Measurements from ENCODE around the gene FCN2. TPM values are rescaled to one million over a fixed set of nuclear protein-coding genes. Genes with fewer than 3 reads are reported as not detected.

FCN2 gene
- not detected in 2 replicates for total RNA-seq

GRCh38 chr9:134880484-134881312 is at the start of gene FCN2:
Gene FCN2, plus strand, starts transcription at chr9:134880810. Its CDS starts 12 bp downstream, at chr9:134880822.
- intact Hi-C loops (cut with micrococcal nuclease), result no loop called here

GRCh38 chr9:134830926-134831720 is 49.5 kb upstream of the FCN2 start:
- intact Hi-C loops (cut with micrococcal nuclease), result no loop called here

- intact Hi-C loops (cut with micrococcal nuclease), result no loop called here
Observed at GRCh38 chr9:134832471-134832870, 48.1 kb upstream of the FCN2 start.

- intact Hi-C loops (cut with micrococcal nuclease), result no loop called here
Observed at GRCh38 chr9:134833294-134833880, 47.2 kb upstream of the FCN2 start.

- intact Hi-C loops (cut with micrococcal nuclease), result no loop called here
Observed at GRCh38 chr9:134834217-134834956, 46.2 kb upstream of the FCN2 start.

GRCh38 chr9:134834957-134835419 is 45.6 kb upstream of the FCN2 start:
- intact Hi-C loops (cut with micrococcal nuclease), result no loop called here

GRCh38 chr9:134835448-134835847 is 45.2 kb upstream of the FCN2 start:
- intact Hi-C loops (cut with micrococcal nuclease), result no loop called here

- intact Hi-C loops (cut with micrococcal nuclease), result no loop called here
Observed at GRCh38 chr9:134835987-134836386, 44.6 kb upstream of the FCN2 start.

- intact Hi-C loops (cut with micrococcal nuclease), result no loop called here
Observed at GRCh38 chr9:134836406-134836970, 44.1 kb upstream of the FCN2 start.

GRCh38 chr9:134837529-134837928 is 43.1 kb upstream of the FCN2 start:
- intact Hi-C loops (cut with micrococcal nuclease), result no loop called here

GRCh38 chr9:134838651-134839454 is 41.8 kb upstream of the FCN2 start:
- intact Hi-C loops (cut with micrococcal nuclease), result no loop called here

- intact Hi-C loops (cut with micrococcal nuclease), result no loop called here
Observed at GRCh38 chr9:134839455-134840125, 41.0 kb upstream of the FCN2 start.

GRCh38 chr9:134840511-134840910 is 40.1 kb upstream of the FCN2 start:
- intact Hi-C loops (cut with micrococcal nuclease), result no loop called here

- intact Hi-C loops (cut with micrococcal nuclease), result no loop called here
Observed at GRCh38 chr9:134841180-134841904, 39.3 kb upstream of the FCN2 start.

GRCh38 chr9:134842321-134842720 is 38.3 kb upstream of the FCN2 start:
- intact Hi-C loops (cut with micrococcal nuclease), result no loop called here

- intact Hi-C loops (cut with micrococcal nuclease), result no loop called here
Observed at GRCh38 chr9:134843740-134844139, 36.9 kb upstream of the FCN2 start.

GRCh38 chr9:134844821-134845220 is 35.8 kb upstream of the FCN2 start:
- intact Hi-C loops (cut with micrococcal nuclease), result no loop called here

GRCh38 chr9:134846187-134846586 is 34.4 kb upstream of the FCN2 start:
- intact Hi-C loops (cut with micrococcal nuclease), result no loop called here

GRCh38 chr9:134846699-134847098 is 33.9 kb upstream of the FCN2 start:
- intact Hi-C loops (cut with micrococcal nuclease), result no loop called here
